Measurements from ENCODE around the gene SUN3. TPM values are rescaled to one million over a fixed set of nuclear protein-coding genes. Genes with fewer than 3 reads are reported as not detected.

Gene SUN3
- total and polyA plus RNA-seq, 7 donors: 0.01 to 0.54 TPM; not detected in 5

DNA sequence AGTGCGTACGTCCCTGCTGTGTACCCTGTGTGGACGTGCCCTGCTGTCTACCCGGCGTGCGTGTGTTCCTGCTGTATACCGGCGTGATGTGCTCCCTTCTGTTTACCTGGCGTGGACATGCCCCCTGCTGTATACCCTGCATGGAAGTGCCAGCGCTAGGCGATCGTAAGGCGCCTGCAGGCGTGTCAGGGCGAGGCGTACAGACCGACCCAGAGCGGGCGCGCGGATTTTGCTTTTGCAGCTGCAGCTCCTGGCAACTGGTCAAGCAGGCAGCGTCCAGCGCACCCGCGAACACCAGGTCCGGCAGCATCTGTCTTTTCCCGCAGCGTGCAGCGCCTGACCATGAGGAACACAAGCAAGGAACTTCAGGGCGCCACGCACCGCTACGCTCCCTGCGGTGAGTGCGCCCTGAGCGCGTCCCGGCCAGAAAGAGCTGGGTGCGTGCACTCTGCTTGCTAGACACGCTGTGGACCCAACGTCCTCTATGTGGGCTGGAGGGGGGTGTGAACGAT is 7.1 kb upstream of the SUN3 start:
- H3K9me3 ChIP-seq: no peaks in the 10 kb centered on the region
- ATAC-seq: peak; percentile 6 to 50 (median 13)
- H3K4me3 ChIP-seq: peak overlapping the region; percentile 74
- peak; percentile 35 to 58 for DNase-seq
- 1% methylated on average over 42 of the region's 42 CpGs for WGBS, 3 donors
- H3K27me3 ChIP-seq (ENCODE audit: insufficient read depth in 3 of 3, low read length in 2 of 3): peaks cover 2 to 31% (median 8%) of the 10 kb centered on the region in 3 donors
- TF ChIP-seq CTCF (IDR thresholded peaks at IDR 0.05): no peak
- peaks cover 11% of the 10 kb centered on the region for H3K4me1 ChIP-seq
- H3K27ac ChIP-seq: no peak overlapping the region
- intact Hi-C loops (cut with DNase I): loop anchor here (5.0 kb wide), 3 partner anchors 51 to 76 kb away; partner anchors contain the start of gene UPP1 (in 1 of the 2)
- no peaks in the 10 kb centered on the region for H3K36me3 ChIP-seq (ENCODE audit: insufficient read depth in 1 of 2, low read depth in 1 of 2)

- intact Hi-C loops (cut with DNase I): loop anchor here (5.0 kb wide), 3 partner anchors 52 to 77 kb away; partner anchors contain the start of gene UPP1 (in 1 of the 2)
- peaks cover 11% of the 10 kb centered on the region for H3K4me1 ChIP-seq
- peak; percentile 13 for TF ChIP-seq CTCF (IDR thresholded peaks at IDR 0.05)
- H3K27ac ChIP-seq: no peak within 1 kb of the TSS
- H3K27me3 ChIP-seq (ENCODE audit: insufficient read depth in 3 of 3, low read length in 2 of 3): peaks cover 2 to 31% (median 8%) of the 10 kb centered on the region in 3 donors
- peak; percentile 100 for ATAC-seq
- peak within 1 kb of the TSS; percentile 74 for H3K4me3 ChIP-seq
- peak; percentile 92 to 95 for DNase-seq
- WGBS, 3 donors: 0% methylated on average over 55 to 62 of the region's 62 CpGs
- H3K36me3 ChIP-seq (ENCODE audit: insufficient read depth in 1 of 2, low read depth in 1 of 2): no peaks in the 10 kb centered on the region
- H3K9me3 ChIP-seq: no peaks in the 10 kb centered on the region
Observed at GRCh38 chr7:48035301-48035966, 6.5 kb upstream of the SUN3 start, which contains the start of gene C7orf57. Gene C7orf57, plus strand, starts transcription at chr7:48035543. Its CDS starts 766 bp downstream, at chr7:48036309.

GRCh38 chr7:48033922-48034321 is 5.0 kb upstream of the SUN3 start:
- ATAC-seq (no peak), DNase-seq (no peak)
- Histone ChIP-seq H3K4me3 (no peak overlapping the region), H3K4me1 (peaks cover 11% of the 10 kb centered on the region), H3K27ac (no peak overlapping the region), H3K36me3 (ENCODE audit: insufficient read depth in 1 of 2, low read depth in 1 of 2) (no peaks in the 10 kb centered on the region), H3K9me3 (no peaks in the 10 kb centered on the region), H3K27me3 (ENCODE audit: insufficient read depth in 3 of 3, low read length in 2 of 3) (peaks cover 2 to 31% (median 8%) of the 10 kb centered on the region in 3 donors)
- TF ChIP-seq CTCF (IDR thresholded peaks at IDR 0.05): no peak
- intact Hi-C loops (cut with DNase I): no loop called here
- 50 to 61% (median 55%) methylated on average over 5 of the region's 5 CpGs for WGBS, 3 donors

DNA sequence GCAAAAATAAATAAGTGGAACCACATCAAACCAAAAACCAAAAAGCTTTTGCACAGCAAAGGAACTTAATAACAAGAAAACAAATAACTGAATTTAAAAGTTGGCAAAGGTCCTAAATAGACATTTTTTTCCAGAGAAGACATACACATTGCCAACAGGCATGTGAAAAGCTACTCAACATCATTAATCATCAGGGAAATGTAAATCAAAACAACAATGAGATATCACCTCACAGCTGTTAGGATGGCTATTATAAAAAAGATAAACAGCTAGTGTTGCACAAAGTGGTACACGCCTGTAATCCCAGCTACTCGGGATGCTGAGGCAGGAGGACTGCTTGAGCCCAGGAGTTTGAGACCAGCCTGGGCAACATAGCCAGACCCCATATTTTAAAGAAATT is 2.2 kb upstream of the SUN3 start:
- Histone ChIP-seq H3K9me3 (no peaks in the 10 kb centered on the region), H3K4me1 (peaks cover 8% of the 10 kb centered on the region), H3K4me3 (no peak overlapping the region), H3K27me3 (ENCODE audit: insufficient read depth in 3 of 3, low read length in 2 of 3) (peaks cover 0 to 18% (median 3%) of the 10 kb centered on the region in 3 donors), H3K27ac (no peak overlapping the region), H3K36me3 (ENCODE audit: insufficient read depth in 1 of 2, low read depth in 1 of 2) (no peaks in the 10 kb centered on the region)
- 70 to 78% (median 73%) methylated on average over 2 of the region's 2 CpGs for WGBS, 3 donors
- intact Hi-C loops (cut with DNase I): no loop called here
- no peak for TF ChIP-seq CTCF (IDR thresholded peaks at IDR 0.05)
- DNase-seq (no peak), ATAC-seq (no peak)

Data from psoas muscle (tissue), 8 donors.